HEK293 (cell line): Measurements from ENCODE around the gene PTPRK.

Experiments used
- BCL11A ChIP-seq: fragments of 450-650 bp; formaldehyde crosslinking; IDR thresholded peaks from 2 replicates; pipeline ENCODE4 v1.5.1; 2016; ENCODE audit warnings: low read depth, missing biosample characterization, missing genetic modification characterization
- CTCF ChIP-seq: fragments of 450-650 bp; formaldehyde crosslinking; IDR thresholded peaks from 2 replicates; pipeline ENCODE4 v1.5.1; 2016; ENCODE audit warnings: missing biosample characterization, missing genetic modification characterization
- MEIS1 ChIP-seq: sonication (generic); formaldehyde crosslinking; IDR thresholded peaks from 2 replicates; pipeline ENCODE4 v1.8.1; 2022; ENCODE audit warnings: missing genetic modification reagents, mild to moderate bottlenecking, borderline replicate concordance
- SETDB1 ChIP-seq: IDR thresholded peaks from one replicate; pipeline ENCODE4 v1.6.1; 2017; ENCODE audit warnings: mild to moderate bottlenecking, low read length, moderate library complexity, mixed read lengths; ENCODE audit not compliant: insufficient read length
- YY1 ChIP-seq: fragments of 450-650 bp; formaldehyde crosslinking; IDR thresholded peaks from 2 replicates; pipeline ENCODE4 v1.5.1; 2018; ENCODE audit warnings: missing biosample characterization, missing genetic modification characterization
- ZBTB7A ChIP-seq: fragments of 450-650 bp; formaldehyde crosslinking; IDR thresholded peaks from 2 replicates; pipeline ENCODE4 v1.5.1; 2016; ENCODE audit warnings: low read depth, missing biosample characterization, missing genetic modification characterization
- ZNF138 ChIP-seq: fragments of 450-650 bp; formaldehyde crosslinking; IDR thresholded peaks from 2 replicates; pipeline ENCODE4 v1.5.1; 2016; ENCODE audit warnings: missing biosample characterization, missing genetic modification characterization, borderline replicate concordance
- ZNF140 ChIP-seq: fragments of 450-650 bp; formaldehyde crosslinking; IDR thresholded peaks from 2 replicates; pipeline ENCODE4 v1.5.1; 2016; ENCODE audit warnings: missing biosample characterization, missing genetic modification characterization
- ZNF561 ChIP-seq: fragments of 450-650 bp; IDR thresholded peaks from 2 replicates; pipeline ENCODE4 v1.5.1; 2018; ENCODE audit warnings: missing biosample characterization, missing genetic modification characterization, borderline replicate concordance
- ZNF791 ChIP-seq: fragments of 450-650 bp; formaldehyde crosslinking; IDR thresholded peaks from 2 replicates; pipeline ENCODE4 v1.5.1; 2016; ENCODE audit warnings: missing biosample characterization, missing genetic modification characterization
- ZNF830 ChIP-seq: fragments of 450-650 bp; IDR thresholded peaks from 2 replicates; pipeline ENCODE4 v1.5.0; 2018; ENCODE audit warnings: missing biosample characterization, missing genetic modification characterization, low read depth, mild to moderate bottlenecking, moderate library complexity
- TF ChIP-seq, protein P1 (sequence below): fragments of 450-650 bp; formaldehyde crosslinking; IDR thresholded peaks from 2 replicates; pipeline ENCODE4 v1.5.1; 2016; ENCODE audit warnings: missing biosample characterization, missing genetic modification characterization
- TF ChIP-seq, protein P2 (sequence below): fragments of 450-650 bp; formaldehyde crosslinking; IDR thresholded peaks from 2 replicates; pipeline ENCODE4 v1.5.1; 2016; ENCODE audit warnings: missing biosample characterization, missing genetic modification characterization, low read depth
- TF ChIP-seq, protein P3 (sequence below): fragments of 450-650 bp; formaldehyde crosslinking; IDR thresholded peaks from 2 replicates; pipeline ENCODE4 v1.5.1; 2016; ENCODE audit warnings: missing biosample characterization, missing genetic modification characterization

DNA sequence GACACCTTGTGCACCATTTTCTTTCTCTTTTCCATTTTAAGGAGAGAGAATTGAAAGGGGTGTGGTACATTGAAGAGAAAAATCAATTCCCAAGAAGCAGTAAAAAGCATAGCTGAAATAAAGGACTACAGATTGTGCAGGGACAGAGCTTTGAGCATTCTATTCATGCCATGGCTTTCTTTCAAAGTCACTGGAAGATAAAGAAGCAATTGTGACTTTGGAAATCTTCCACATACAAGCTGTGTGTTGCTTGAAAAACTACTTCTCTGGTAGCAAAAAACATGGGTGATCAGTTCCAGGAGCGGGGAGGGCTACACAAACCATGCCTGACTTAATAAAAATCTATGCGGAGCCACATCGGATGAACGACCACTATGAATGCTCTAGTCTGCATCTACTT, 389.4 kb downstream of the PTPRK start:
- TF ChIP-seq CTCF (no peak), ZNF830 (tag by site-specific recombination) (no peak), MEIS1 (no peak), ZBTB7A (tag by site-specific recombination) (no peak), BCL11A (tag by site-specific recombination) (no peak), YY1 (no peak), ZNF561 (tag by site-specific recombination) (no peak), ZNF791 (no peak), SETDB1 (no peak), ZNF138 (tag by site-specific recombination) (no peak), ZNF140 (tag by site-specific recombination) (no peak)
- TF ChIP-seq, protein P1, sequence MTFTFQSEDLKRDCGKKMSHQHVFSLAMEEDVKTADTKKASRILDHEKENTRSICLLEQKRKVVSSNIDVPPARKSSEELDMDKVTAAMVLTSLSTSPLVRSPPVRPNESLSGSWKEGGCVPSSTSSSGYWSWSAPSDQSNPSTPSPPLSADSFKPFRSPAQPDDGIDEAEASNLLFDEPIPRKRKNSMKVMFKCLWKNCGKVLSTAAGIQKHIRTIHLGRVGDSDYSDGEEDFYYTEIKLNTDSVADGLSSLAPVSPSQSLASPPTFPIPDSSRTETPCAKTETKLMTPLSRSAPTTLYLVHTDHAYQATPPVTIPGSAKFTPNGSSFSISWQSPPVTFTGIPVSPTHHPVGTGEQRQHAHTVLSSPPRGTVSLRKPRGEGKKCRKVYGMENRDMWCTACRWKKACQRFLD, result no peak
- TF ChIP-seq, protein P2, sequence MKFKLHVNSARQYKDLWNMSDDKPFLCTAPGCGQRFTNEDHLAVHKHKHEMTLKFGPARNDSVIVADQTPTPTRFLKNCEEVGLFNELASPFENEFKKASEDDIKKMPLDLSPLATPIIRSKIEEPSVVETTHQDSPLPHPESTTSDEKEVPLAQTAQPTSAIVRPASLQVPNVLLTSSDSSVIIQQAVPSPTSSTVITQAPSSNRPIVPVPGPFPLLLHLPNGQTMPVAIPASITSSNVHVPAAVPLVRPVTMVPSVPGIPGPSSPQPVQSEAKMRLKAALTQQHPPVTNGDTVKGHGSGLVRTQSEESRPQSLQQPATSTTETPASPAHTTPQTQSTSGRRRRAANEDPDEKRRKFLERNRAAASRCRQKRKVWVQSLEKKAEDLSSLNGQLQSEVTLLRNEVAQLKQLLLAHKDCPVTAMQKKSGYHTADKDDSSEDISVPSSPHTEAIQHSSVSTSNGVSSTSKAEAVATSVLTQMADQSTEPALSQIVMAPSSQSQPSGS (tag by site-specific recombination), result no peak
- TF ChIP-seq, protein P3, sequence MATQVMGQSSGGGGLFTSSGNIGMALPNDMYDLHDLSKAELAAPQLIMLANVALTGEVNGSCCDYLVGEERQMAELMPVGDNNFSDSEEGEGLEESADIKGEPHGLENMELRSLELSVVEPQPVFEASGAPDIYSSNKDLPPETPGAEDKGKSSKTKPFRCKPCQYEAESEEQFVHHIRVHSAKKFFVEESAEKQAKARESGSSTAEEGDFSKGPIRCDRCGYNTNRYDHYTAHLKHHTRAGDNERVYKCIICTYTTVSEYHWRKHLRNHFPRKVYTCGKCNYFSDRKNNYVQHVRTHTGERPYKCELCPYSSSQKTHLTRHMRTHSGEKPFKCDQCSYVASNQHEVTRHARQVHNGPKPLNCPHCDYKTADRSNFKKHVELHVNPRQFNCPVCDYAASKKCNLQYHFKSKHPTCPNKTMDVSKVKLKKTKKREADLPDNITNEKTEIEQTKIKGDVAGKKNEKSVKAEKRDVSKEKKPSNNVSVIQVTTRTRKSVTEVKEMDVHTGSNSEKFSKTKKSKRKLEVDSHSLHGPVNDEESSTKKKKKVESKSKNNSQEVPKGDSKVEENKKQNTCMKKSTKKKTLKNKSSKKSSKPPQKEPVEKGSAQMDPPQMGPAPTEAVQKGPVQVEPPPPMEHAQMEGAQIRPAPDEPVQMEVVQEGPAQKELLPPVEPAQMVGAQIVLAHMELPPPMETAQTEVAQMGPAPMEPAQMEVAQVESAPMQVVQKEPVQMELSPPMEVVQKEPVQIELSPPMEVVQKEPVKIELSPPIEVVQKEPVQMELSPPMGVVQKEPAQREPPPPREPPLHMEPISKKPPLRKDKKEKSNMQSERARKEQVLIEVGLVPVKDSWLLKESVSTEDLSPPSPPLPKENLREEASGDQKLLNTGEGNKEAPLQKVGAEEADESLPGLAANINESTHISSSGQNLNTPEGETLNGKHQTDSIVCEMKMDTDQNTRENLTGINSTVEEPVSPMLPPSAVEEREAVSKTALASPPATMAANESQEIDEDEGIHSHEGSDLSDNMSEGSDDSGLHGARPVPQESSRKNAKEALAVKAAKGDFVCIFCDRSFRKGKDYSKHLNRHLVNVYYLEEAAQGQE (tag by site-specific recombination), result no peak
